Naive thymus-derived CD4-positive, alpha-beta T cell (primary cell): ENCODE measurements around the gene ARHGEF10L. TPM values are rescaled to one million over a fixed set of nuclear protein-coding genes. Genes with fewer than 3 reads are reported as not detected.

ENCODE experiments used
- ATAC-seq: fragments of 150-1000 bp; cut with Tn5 transposase; 2 replicates; pipeline ENCODE4 v1.10.0; 2021; ENCODE audit warnings: mild to moderate bottlenecking, moderate library complexity
- CTCF ChIA-PET: fragments of 350-600 bp; sonication (Branson Sonifier 250); formaldehyde crosslinking; loops from one replicate; lab custom pipeline; 2021; ENCODE audit warnings: antibody characterized with exemption; lab: Charles Lee
- POLR2A ChIA-PET: fragments of 350-600 bp; sonication (Branson Sonifier 250); formaldehyde crosslinking; loops from one replicate; lab custom pipeline; 2021; ENCODE audit warnings: antibody characterized with exemption, inconsistent platforms; lab: Charles Lee
- DNase-seq, 9 donors: peaks; one replicate each; pipeline versions ENCODE4 v3.0.0 to v3.0.0-alpha.2; 2020 to 2022; ENCODE audit warnings: mixed read lengths in 1 of 9
- H3K27ac ChIP-seq: one replicate; pipeline ENCODE4 v1.7.0; 2013; ENCODE audit warnings: mild to moderate bottlenecking, low read depth, low read length, moderate library complexity
- H3K27me3 ChIP-seq, 2 donors: one replicate each; pipeline ENCODE4 v1.7.0; 2013; ENCODE audit warnings: low read length in 2 of 2, mild to moderate bottlenecking in 2 of 2, moderate library complexity in 2 of 2; ENCODE audit not compliant: control insufficient read depth in 2 of 2, insufficient read depth in 2 of 2
- H3K36me3 ChIP-seq, 3 experiments: 1 replicate in 2 of 3; 2 replicates in 1 of 3; pipeline ENCODE4 v1.7.0; 2013; ENCODE audit warnings: low read length in 3 of 3, mild to moderate bottlenecking in 3 of 3, moderate library complexity in 1 of 3; ENCODE audit not compliant: insufficient read depth in 3 of 3, control insufficient read depth in 2 of 3
- H3K4me1 ChIP-seq, 2 donors: one replicate each; pipeline ENCODE4 v1.7.0; 2013; ENCODE audit warnings: low read length in 2 of 2, mild to moderate bottlenecking in 2 of 2, moderate library complexity in 1 of 2; ENCODE audit not compliant: control insufficient read depth in 2 of 2, insufficient read depth in 2 of 2
- H3K4me3 ChIP-seq: 2 replicates; pipeline ENCODE4 v1.7.0; 2013; ENCODE audit warnings: mild to moderate bottlenecking, low read length
- H3K9me3 ChIP-seq, 3 experiments: 1 replicate in 2 of 3; 2 replicates in 1 of 3; pipeline ENCODE4 v1.7.0; 2013; ENCODE audit warnings: low read length in 3 of 3; ENCODE audit not compliant: control insufficient read depth in 2 of 3
- H3K27ac Mint-ChIP-seq, 9 donors: one replicate each; pipeline ENCODE4 v1.8.0; 2020 to 2022; ENCODE audit warnings: mixed read lengths in 9 of 9, mild to moderate bottlenecking in 8 of 9, moderate library complexity in 5 of 9, inconsistent platforms in 2 of 9
- H3K27me3 Mint-ChIP-seq, 5 donors: one replicate each; pipeline ENCODE4 v1.8.0; 2021 to 2022; ENCODE audit warnings: mixed read lengths in 5 of 5, mild to moderate bottlenecking in 1 of 5
- H3K36me3 Mint-ChIP-seq, 5 donors: one replicate each; pipeline ENCODE4 v1.8.0; 2020 to 2022; ENCODE audit warnings: mixed read lengths in 5 of 5, mild to moderate bottlenecking in 3 of 5, inconsistent platforms in 1 of 5
- H3K4me1 Mint-ChIP-seq, 7 donors: one replicate each; pipeline ENCODE4 v1.8.0; 2020 to 2022; ENCODE audit warnings: mixed read lengths in 7 of 7, mild to moderate bottlenecking in 3 of 7, inconsistent platforms in 1 of 7
- H3K4me3 Mint-ChIP-seq, 10 donors: one replicate each; pipeline ENCODE4 v1.8.0; 2020 to 2022; ENCODE audit warnings: mild to moderate bottlenecking in 10 of 10, mixed read lengths in 10 of 10, moderate library complexity in 6 of 10, inconsistent platforms in 2 of 10
- H3K9me3 Mint-ChIP-seq, 11 donors: one replicate each; pipeline ENCODE4 v1.8.0; 2020 to 2022; ENCODE audit warnings: mixed read lengths in 11 of 11, mild to moderate bottlenecking in 4 of 11, inconsistent platforms in 1 of 11, moderate library complexity in 1 of 11
- intact Hi-C, 2 donors: fragments of 100-400 bp; cut with micrococcal nuclease; formaldehyde crosslinking; loops; one replicate each; pipeline ENCODE4 v1.15.1; 2023
- polyA plus RNA-seq, 2 donors: library from polyadenylated mRNA; unstranded; fragments of 300-500 nt; fragmentation: Illumina TruSeq; gene quantifications; one replicate each; pipeline ENCODE4 v1.2.3, GENCODE V29; 2021
- total RNA-seq, 6 experiments: library from RNA in 5 of 6; stranded (reverse) in 5 of 6; gene quantifications; 1 replicate in 5 of 6; 2 replicates in 1 of 6; pipeline ENCODE4 v1.2.3 and lab custom pipeline; 2021 to 2026

ARHGEF10L gene
- total and polyA plus RNA-seq, 7 experiments from 2014 or later: 0.59 to 19.7 (median 0.84) TPM; not detected in 3

DNA sequence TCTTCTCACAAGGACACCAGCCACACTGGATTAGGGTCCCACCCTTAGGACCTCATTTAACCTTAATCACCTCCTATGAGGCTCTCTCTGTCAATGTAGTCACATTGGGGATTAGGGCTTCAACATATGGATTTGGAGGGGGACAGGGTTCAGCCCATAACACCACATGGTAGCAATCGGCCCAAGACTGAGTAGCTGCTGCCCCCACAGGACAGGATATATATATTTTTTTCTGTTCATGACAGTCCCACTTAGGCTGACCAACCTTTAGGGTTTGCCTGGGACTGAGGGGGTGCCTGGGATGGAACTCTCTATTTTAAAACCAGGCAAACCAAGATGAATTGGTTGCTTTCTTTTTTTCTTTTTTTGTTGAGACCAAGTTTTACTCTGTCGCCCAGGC lies 207.4 kb downstream of the ARHGEF10L start:
- Histone ChIP-seq H3K4me1 (no peaks in the 10 kb centered on the region), H3K27ac (no peak overlapping the region), H3K36me3 (no peaks in the 10 kb centered on the region), H3K9me3 (no peaks in the 10 kb centered on the region), H3K27me3 (no peaks in the 10 kb centered on the region), H3K4me3 (no peak overlapping the region)
- Mint-ChIP-seq H3K4me1 (no peaks in the 10 kb centered on the region), H3K9me3 (peaks cover 0 to 9% (median 3%) of the 10 kb centered on the region in 11 donors), H3K36me3 (no peaks in the 10 kb centered on the region), H3K4me3 (no peak overlapping the region), H3K27ac (no peak overlapping the region), H3K27me3 (peaks cover 0 to 15% (median 6%) of the 10 kb centered on the region in 5 donors)
- CTCF ChIA-PET: no interaction called here
- no peak for ATAC-seq
- no peak for DNase-seq
- POLR2A ChIA-PET: no interaction called here
- intact Hi-C loops: no loop called here

Other genes starting within 250 kb of the ARHGEF10L start
- 10 to 100 TPM in 1 of 5 experiments, 1 to 10 TPM in 3, under 1 TPM in 1; 0.12 to 20.5 (median 1.4) TPM for gene PADI4, start 231.5 kb upstream of the ARHGEF10L start, total RNA-seq
- 1 to 10 TPM; 2.4 to 3.6 TPM for gene PADI4, start 231.5 kb upstream of the ARHGEF10L start, polyA plus RNA-seq
- not detected for gene PADI6, start 167.5 kb upstream of the ARHGEF10L start, total RNA-seq
- not detected for gene PADI6, start 167.5 kb upstream of the ARHGEF10L start, polyA plus RNA-seq
- gene RCC2, start 100.0 kb upstream of the ARHGEF10L start, total RNA-seq: 100 to 1,000 TPM in 1 of 5 experiments, 10 to 100 TPM in 4; 42.1 to 130 (median 46.0) TPM
- 10 to 100 TPM; 12.0 to 21.7 TPM for gene RCC2, start 100.0 kb upstream of the ARHGEF10L start, polyA plus RNA-seq
- not detected for gene ACTL8, start 215.6 kb downstream of the ARHGEF10L start, total RNA-seq
- gene ACTL8, start 215.6 kb downstream of the ARHGEF10L start, polyA plus RNA-seq: not detected